Measurements from ENCODE around the gene DNM2. TPM values are rescaled to one million over a fixed set of nuclear protein-coding genes. Genes with fewer than 3 reads are reported as not detected.

The DNM2 gene
- total and polyA plus RNA-seq, 10 of the 15 experiments (the other 5 are each of a cell fraction or from before 2014, with no cell fraction given) = 1.2 to 146 (median 68.9) TPM

GRCh38 chr19:10870955-10871603, 153.2 kb downstream of the DNM2 start, which contains the start of gene CARM1:
TSS of gene CARM1 (plus strand) at chr19:10871553. CDS start at chr19:10871703, 150 bp downstream.
- Histone ChIP-seq H3K9me3 (replicated peaks; ENCODE audit: control insufficient read depth, insufficient read depth, low read length) (no peaks in the 10 kb centered on the region), H3K4me3 (peak within 1 kb of the TSS; percentile 68), H3K27ac (ENCODE audit: control insufficient read depth, insufficient read depth) (peak within 1 kb of the TSS; percentile 90), H3K79me2 (ENCODE audit: control insufficient read depth, insufficient read depth, low read length) (peaks cover 40% of the 10 kb centered on the region), H4K20me1 (ENCODE audit: control insufficient read depth, insufficient read depth) (no peaks in the 10 kb centered on the region), H3K36me3 (ENCODE audit: control insufficient read depth in 2 of 2, insufficient read depth in 2 of 2, low read length in 1 of 2) (no peaks in the 10 kb centered on the region), H3K4me1 (ENCODE audit: control insufficient read depth, insufficient read depth, low read length) (peaks cover 33% of the 10 kb centered on the region), H3K27me3 (replicated peaks in 1 of 2; ENCODE audit: control insufficient read depth in 2 of 2, insufficient read depth in 2 of 2, low read length in 1 of 2) (no peaks in the 10 kb centered on the region), H3K4me2 (ENCODE audit: control insufficient read depth, insufficient read depth) (peak within 1 kb of the TSS; percentile 97), H2AFZ (ENCODE audit: control insufficient read depth, low read depth, low read length) (peak within 1 kb of the TSS; percentile 82), H3K9ac (ENCODE audit: control insufficient read depth, insufficient read depth, low read length) (peak within 1 kb of the TSS; percentile 78)
- ChIA-PET POLR2A (interaction anchor here (0.5 to 1.4 kb wide), 4 partner anchors 8 to 218 kb away, joined by 3 to 5 read pairs (median 4); partner anchors contain the start of gene LDLR), CTCF (interaction anchor here (0.5 to 1.4 kb wide), 10 partner anchors 16 to 226 kb away, joined by 3 to 6 read pairs (median 4); partner anchors contain the start of genes DNM2 and TMED1), RAD21 (ENCODE audit: unreplicated experiment) (interaction anchor here (0.5 to 4.4 kb wide), 9 partner anchors 17 to 504 kb away, joined by 3 to 42 read pairs (median 3); partner anchors contain the start of genes CCDC159, DNM2, TMED1 and TMEM205), SMC1A (ENCODE audit: uncharacterized antibody, unreplicated experiment) (no interaction called here)
- ATAC-seq (peak; percentile 84), DNase-seq (ENCODE audit: low read depth, low spot score) (peak; percentile 79), FAIRE-seq (peak; percentile 76)
- BruUV-seq (replicated peaks) = no TSS peak
- in situ Hi-C loops (cut with MboI) (no loop called here), intact Hi-C loops (cut with micrococcal nuclease; ENCODE audit: unreplicated experiment) (loop anchor here (10.0 kb wide), 1 partner anchor 694 kb away; no protein-coding TSS in a partner anchor)
- WGBS (ENCODE audit: insufficient coverage, insufficient replicate concordance, low lambda C conversion rate, missing lambda C conversion rate) = 0% methylated on average over 28 of the region's 99 CpGs
- TF ChIP-seq ESRRA (IDR thresholded peaks at IDR 0.05; ENCODE audit: low read length) (no peak), ZBED1 (IDR thresholded peaks at IDR 0.05; ENCODE audit: borderline replicate concordance) (no peak), MEF2B (IDR thresholded peaks at IDR 0.05; ENCODE audit: partially characterized antibody, poor library complexity, severe bottlenecking) (no peak), ZNF622 (IDR thresholded peaks at IDR 0.05) (no peak), PBX3 (IDR thresholded peaks at IDR 0.05; ENCODE audit: insufficient replicate concordance, low read depth, low read length) (no peak), ATF7 (IDR thresholded peaks at IDR 0.05; ENCODE audit: low read depth) (no peak), POLR2AphosphoS5 (IDR thresholded peaks at IDR 0.05; ENCODE audit: low read length) (no peak), GATAD2B (conservative IDR thresholded peaks at IDR 0.05; ENCODE audit: low read depth) (peak; percentile 24; the same call in 1 of the 2 replicates), PML (IDR thresholded peaks at IDR 0.05; ENCODE audit: low read length) (no peak), MYC (IDR thresholded peaks at IDR 0.05; ENCODE audit: insufficient read depth, insufficient read length, insufficient replicate concordance, low read length, severe bottlenecking) (no peak), RCOR1 (conservative IDR thresholded peaks at IDR 0.05; ENCODE audit: low read depth, low read length) (no peak), POLR2A (IDR thresholded peaks at IDR 0.05; ENCODE audit: low read depth, low read length) (no peak), SMAD1 (IDR thresholded peaks at IDR 0.05; ENCODE audit: low read depth, partially characterized antibody) (no peak), TCF12 (IDR thresholded peaks at IDR 0.05; ENCODE audit: low read depth, low read length) (0 out of 2 replicates have a peak, but pooled peaks have one; percentile 30), SKIL (IDR thresholded peaks at IDR 0.05; ENCODE audit: low read depth, poor library complexity, severe bottlenecking) (no peak), EGR1 (IDR thresholded peaks at IDR 0.05; ENCODE audit: borderline replicate concordance in 1 of 2, low read depth in 2 of 2, low read length in 2 of 2) (peak in 1 of 2 experiments; percentile 52; a peak in 2 of 3 replicates), HSF1 (IDR thresholded peaks at IDR 0.05; ENCODE audit: low read depth, low read length) (no peak), NFYA (IDR thresholded peaks at IDR 0.05; ENCODE audit: borderline replicate concordance, low read depth, low read length) (no peak)
